HepG2 (cell line): ENCODE data around the gene MBD3. TPM values are rescaled to one million over a fixed set of nuclear protein-coding genes. Genes with fewer than 3 reads are reported as not detected.
A peak's percentile ranks its signal among the peaks of the same experiment; 100 is the strongest.

Source experiments
- BORCS8-MEF2B ChIP-seq: sonication (generic); formaldehyde crosslinking; IDR thresholded peaks from 2 replicates; pipeline ENCODE4 v1.8.0; 2022; ENCODE audit warnings: mild to moderate bottlenecking, missing genetic modification reagents
- CBX1 ChIP-seq: IDR thresholded peaks from one replicate; pipeline ENCODE4 v1.6.1; 2016; ENCODE audit warnings: antibody characterized with exemption, low read depth
- EHMT2 ChIP-seq: fragments of 200-600 bp; sonication (generic); IDR thresholded peaks from 2 replicates; pipeline ENCODE4 v1.7.0; 2017; ENCODE audit warnings: antibody characterized with exemption, low read depth, low read length, borderline replicate concordance
- JUND ChIP-seq: sonication (generic); formaldehyde crosslinking; IDR thresholded peaks from 2 replicates; pipeline ENCODE4 v1.8.0; 2022; ENCODE audit warnings: mild to moderate bottlenecking, missing genetic modification reagents
- MEIS1 ChIP-seq: sonication (generic); formaldehyde crosslinking; IDR thresholded peaks from 2 replicates; pipeline ENCODE4 v1.9.0; 2021; ENCODE audit warnings: mild to moderate bottlenecking, missing genetic modification reagents, moderate library complexity, borderline replicate concordance
- NCOA5 ChIP-seq: sonication (generic); formaldehyde crosslinking; IDR thresholded peaks from 2 replicates; pipeline ENCODE4 v1.4.0; 2020; ENCODE audit warnings: missing genetic modification reagents
- ONECUT2 ChIP-seq: sonication (generic); formaldehyde crosslinking; IDR thresholded peaks from 2 replicates; pipeline ENCODE4 v1.4.0; 2020; ENCODE audit warnings: missing genetic modification reagents
- RBM39 ChIP-seq: fragments of 200-400 bp; formaldehyde crosslinking; IDR thresholded peaks from one replicate; pipeline ENCODE4 v1.6.1; 2018; ENCODE audit warnings: antibody characterized with exemption, mild to moderate bottlenecking, low read depth, low read length; ENCODE audit not compliant: poor library complexity, severe bottlenecking
- RCOR2 ChIP-seq: IDR thresholded peaks from 2 replicates; pipeline ENCODE4 v1.6.1; 2016; ENCODE audit warnings: missing biosample characterization, missing genetic modification reagents
- RFX5 ChIP-seq: IDR thresholded peaks from 2 replicates; pipeline ENCODE4 v1.6.1; 2011; ENCODE audit warnings: low read depth, low read length, improper control_type of control experiment
- SETDB1 ChIP-seq: sonication (generic); formaldehyde crosslinking; IDR thresholded peaks from 2 replicates; pipeline ENCODE4 v1.5.1; 2020; ENCODE audit warnings: missing genetic modification reagents, mild to moderate bottlenecking, borderline replicate concordance
- SRSF9 ChIP-seq: fragments of 200-400 bp; formaldehyde crosslinking; IDR thresholded peaks from 2 replicates; pipeline ENCODE4 v1.6.1; 2018; ENCODE audit warnings: borderline replicate concordance, mild to moderate bottlenecking, low read depth, low read length; ENCODE audit not compliant: insufficient read depth, poor library complexity, severe bottlenecking
- ZIK1 ChIP-seq: sonication (generic); formaldehyde crosslinking; IDR thresholded peaks from 2 replicates; pipeline ENCODE4 v1.5.0; 2020; ENCODE audit warnings: mild to moderate bottlenecking, low read depth, missing genetic modification reagents, borderline replicate concordance
- ZNF235 ChIP-seq: sonication (generic); formaldehyde crosslinking; IDR thresholded peaks from 2 replicates; pipeline ENCODE4 v1.8.1; 2023; ENCODE audit warnings: mild to moderate bottlenecking, missing genetic modification reagents, borderline replicate concordance
- ZNF468 ChIP-seq: sonication (generic); formaldehyde crosslinking; IDR thresholded peaks from 2 replicates; pipeline ENCODE4 v1.8.0; 2022; ENCODE audit warnings: mild to moderate bottlenecking, moderate library complexity, missing genetic modification reagents
- ZNF678 ChIP-seq: sonication (generic); formaldehyde crosslinking; IDR thresholded peaks from 2 replicates; pipeline ENCODE4 v1.4.0; 2020; ENCODE audit warnings: mild to moderate bottlenecking, missing genetic modification reagents
- ZNF780A ChIP-seq: sonication (generic); formaldehyde crosslinking; IDR thresholded peaks from 2 replicates; pipeline ENCODE4 v1.8.0; 2022; ENCODE audit warnings: mild to moderate bottlenecking, missing genetic modification reagents, moderate library complexity
- polyA plus RNA-seq, 8 experiments: library from polyadenylated mRNA; depleted of rRNA in 3 of 8; stranded (reverse) in 7 of 8; unstranded in 1 of 8; fragments of >200 nt; fragmentation: Illumina TruSeq in 4 of 8; extraction: Trizol in 4 of 8; gene quantifications; 2 replicates each; pipeline versions ENCODE4 v1.2.1 to v1.2.3, GENCODE V29; 2011 to 2016; ENCODE audit warnings: low read depth in 4 of 8, missing spikeins in 1 of 8, mixed read lengths in 1 of 8; ENCODE audit not compliant: insufficient read depth in 1 of 8
- total RNA-seq, 5 experiments: library from RNA; depleted of rRNA; stranded (reverse); fragments of >200 nt; fragmentation: Illumina TruSeq; extraction: Trizol; gene quantifications; 2 replicates each; pipeline ENCODE4 v1.2.3, GENCODE V29; 2016; ENCODE audit warnings: low read depth in 1 of 5
- TF ChIP-seq, protein P1 (sequence below): sonication (generic); formaldehyde crosslinking; IDR thresholded peaks from 2 replicates; pipeline ENCODE4 v1.8.0; 2022; ENCODE audit warnings: missing genetic modification reagents, mild to moderate bottlenecking, inconsistent platforms, borderline replicate concordance
- TF ChIP-seq, protein P2 (sequence below): sonication (generic); formaldehyde crosslinking; IDR thresholded peaks from 2 replicates; pipeline ENCODE4 v1.4.0; 2020; ENCODE audit warnings: missing genetic modification reagents, borderline replicate concordance
- TF ChIP-seq, protein P3 (sequence below): IDR thresholded peaks from 2 replicates; pipeline ENCODE4 v1.6.1; 2012; ENCODE audit warnings: low read length, improper control_type of control experiment
- TF ChIP-seq, protein P4 (sequence below): sonication (generic); formaldehyde crosslinking; IDR thresholded peaks from 2 replicates; pipeline ENCODE4 v1.4.0; 2020; ENCODE audit warnings: mild to moderate bottlenecking, low read depth, missing genetic modification reagents

Gene MBD3
- total and polyA plus RNA-seq, 2 of the 13 experiments (the other 11 are each of a cell fraction or from before 2014, with no cell fraction given), result 21.2 to 76.9 TPM

DNA sequence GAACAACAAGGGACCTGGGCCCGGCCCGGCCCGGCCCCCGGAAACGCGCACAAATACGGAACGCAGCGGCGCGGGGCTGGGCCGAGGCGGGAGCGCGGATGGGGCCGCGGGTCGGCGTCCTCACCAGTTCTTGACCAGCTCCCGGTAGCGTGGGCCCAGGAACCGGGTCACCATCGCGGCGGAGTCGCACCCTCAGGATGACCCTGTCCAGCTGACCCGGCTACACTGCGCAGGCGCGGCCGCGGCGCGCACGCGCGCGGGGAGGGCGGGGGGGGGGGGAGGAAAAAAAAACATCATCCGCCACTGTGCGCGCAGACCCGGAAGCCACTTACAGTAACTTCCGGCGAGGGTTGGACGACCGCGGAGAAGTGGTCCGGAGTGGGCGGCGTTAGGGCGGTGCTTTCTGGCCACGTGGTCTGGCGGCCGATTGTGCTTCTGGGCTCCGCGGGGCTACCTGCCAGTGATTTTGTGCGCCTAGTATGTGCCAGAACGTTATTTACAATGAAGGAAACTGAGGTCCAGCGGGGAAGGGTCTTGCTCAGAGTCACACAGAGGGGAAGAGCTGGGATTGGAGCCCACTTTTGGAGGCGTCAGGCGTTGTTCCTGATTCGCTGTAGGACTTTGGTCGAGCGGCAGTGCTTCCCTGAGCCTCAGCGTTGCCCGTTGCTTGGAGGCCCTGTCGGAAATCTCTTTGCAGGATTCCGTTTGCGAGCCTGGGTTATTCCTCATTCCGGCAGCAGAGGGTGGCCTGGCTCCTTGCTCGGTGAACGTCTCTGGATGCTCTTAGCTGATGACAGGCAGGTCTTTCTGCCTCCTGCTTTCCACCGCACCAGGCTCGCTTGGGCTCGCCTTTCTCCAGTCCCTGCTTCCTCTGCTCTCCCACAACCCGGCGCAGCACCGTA lies 12.8 kb upstream of the MBD3 start, which contains the start of gene UQCR11 (continued):
- TF ChIP-seq ZNF235, result no peak
- no peak for TF ChIP-seq EHMT2
- no peak for TF ChIP-seq CBX1
- TF ChIP-seq ZNF780A (CRISPR knock-in tag), result no peak
- TF ChIP-seq ZNF678 (CRISPR knock-in tag), result no peak
- TF ChIP-seq, protein P1, sequence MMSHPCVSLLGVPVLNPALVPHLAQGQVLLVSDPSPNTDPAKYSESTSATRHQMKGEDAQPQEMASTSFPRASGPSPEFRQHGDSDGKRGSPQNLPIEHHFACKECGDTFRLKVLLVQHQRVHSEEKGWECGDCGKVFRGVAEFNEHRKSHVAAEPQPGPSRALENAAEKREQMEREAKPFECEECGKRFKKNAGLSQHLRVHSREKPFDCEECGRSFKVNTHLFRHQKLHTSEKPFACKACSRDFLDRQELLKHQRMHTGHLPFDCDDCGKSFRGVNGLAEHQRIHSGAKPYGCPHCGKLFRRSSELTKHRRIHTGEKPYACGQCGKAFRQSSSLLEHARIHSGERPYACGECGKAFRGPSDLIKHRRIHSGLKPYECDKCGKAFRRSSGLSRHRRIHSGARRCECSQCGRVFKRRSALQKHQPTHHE (CRISPR knock-in tag), result no peak; the same call in 1 of the 2 replicates
- 0 out of 2 replicates have a peak, but pooled peaks have one; percentile 41 for TF ChIP-seq RFX5
- TF ChIP-seq, protein P2, sequence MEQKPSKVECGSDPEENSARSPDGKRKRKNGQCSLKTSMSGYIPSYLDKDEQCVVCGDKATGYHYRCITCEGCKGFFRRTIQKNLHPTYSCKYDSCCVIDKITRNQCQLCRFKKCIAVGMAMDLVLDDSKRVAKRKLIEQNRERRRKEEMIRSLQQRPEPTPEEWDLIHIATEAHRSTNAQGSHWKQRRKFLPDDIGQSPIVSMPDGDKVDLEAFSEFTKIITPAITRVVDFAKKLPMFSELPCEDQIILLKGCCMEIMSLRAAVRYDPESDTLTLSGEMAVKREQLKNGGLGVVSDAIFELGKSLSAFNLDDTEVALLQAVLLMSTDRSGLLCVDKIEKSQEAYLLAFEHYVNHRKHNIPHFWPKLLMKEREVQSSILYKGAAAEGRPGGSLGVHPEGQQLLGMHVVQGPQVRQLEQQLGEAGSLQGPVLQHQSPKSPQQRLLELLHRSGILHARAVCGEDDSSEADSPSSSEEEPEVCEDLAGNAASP (CRISPR knock-in tag), result no peak
- TF ChIP-seq MEIS1, result no peak
- TF ChIP-seq, protein P3, sequence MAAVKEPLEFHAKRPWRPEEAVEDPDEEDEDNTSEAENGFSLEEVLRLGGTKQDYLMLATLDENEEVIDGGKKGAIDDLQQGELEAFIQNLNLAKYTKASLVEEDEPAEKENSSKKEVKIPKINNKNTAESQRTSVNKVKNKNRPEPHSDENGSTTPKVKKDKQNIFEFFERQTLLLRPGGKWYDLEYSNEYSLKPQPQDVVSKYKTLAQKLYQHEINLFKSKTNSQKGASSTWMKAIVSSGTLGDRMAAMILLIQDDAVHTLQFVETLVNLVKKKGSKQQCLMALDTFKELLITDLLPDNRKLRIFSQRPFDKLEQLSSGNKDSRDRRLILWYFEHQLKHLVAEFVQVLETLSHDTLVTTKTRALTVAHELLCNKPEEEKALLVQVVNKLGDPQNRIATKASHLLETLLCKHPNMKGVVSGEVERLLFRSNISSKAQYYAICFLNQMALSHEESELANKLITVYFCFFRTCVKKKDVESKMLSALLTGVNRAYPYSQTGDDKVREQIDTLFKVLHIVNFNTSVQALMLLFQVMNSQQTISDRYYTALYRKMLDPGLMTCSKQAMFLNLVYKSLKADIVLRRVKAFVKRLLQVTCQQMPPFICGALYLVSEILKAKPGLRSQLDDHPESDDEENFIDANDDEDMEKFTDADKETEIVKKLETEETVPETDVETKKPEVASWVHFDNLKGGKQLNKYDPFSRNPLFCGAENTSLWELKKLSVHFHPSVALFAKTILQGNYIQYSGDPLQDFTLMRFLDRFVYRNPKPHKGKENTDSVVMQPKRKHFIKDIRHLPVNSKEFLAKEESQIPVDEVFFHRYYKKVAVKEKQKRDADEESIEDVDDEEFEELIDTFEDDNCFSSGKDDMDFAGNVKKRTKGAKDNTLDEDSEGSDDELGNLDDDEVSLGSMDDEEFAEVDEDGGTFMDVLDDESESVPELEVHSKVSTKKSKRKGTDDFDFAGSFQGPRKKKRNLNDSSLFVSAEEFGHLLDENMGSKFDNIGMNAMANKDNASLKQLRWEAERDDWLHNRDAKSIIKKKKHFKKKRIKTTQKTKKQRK, result no peak
- TF ChIP-seq ZIK1 (CRISPR knock-in tag), result no peak
- TF ChIP-seq SRSF9, result no peak
- TF ChIP-seq, protein P4, sequence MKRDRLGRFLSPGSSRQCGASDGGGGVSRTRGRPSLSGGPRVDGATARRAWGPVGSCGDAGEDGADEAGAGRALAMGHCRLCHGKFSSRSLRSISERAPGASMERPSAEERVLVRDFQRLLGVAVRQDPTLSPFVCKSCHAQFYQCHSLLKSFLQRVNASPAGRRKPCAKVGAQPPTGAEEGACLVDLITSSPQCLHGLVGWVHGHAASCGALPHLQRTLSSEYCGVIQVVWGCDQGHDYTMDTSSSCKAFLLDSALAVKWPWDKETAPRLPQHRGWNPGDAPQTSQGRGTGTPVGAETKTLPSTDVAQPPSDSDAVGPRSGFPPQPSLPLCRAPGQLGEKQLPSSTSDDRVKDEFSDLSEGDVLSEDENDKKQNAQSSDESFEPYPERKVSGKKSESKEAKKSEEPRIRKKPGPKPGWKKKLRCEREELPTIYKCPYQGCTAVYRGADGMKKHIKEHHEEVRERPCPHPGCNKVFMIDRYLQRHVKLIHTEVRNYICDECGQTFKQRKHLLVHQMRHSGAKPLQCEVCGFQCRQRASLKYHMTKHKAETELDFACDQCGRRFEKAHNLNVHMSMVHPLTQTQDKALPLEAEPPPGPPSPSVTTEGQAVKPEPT (CRISPR knock-in tag), result no peak
- TF ChIP-seq JUND (CRISPR knock-in tag), result no peak
- no peak for TF ChIP-seq RBM39
- TF ChIP-seq NCOA5 (CRISPR knock-in tag), result no peak
- no peak; the same call in 1 of the 2 replicates for TF ChIP-seq BORCS8-MEF2B (CRISPR knock-in tag)
- no peak for TF ChIP-seq ONECUT2 (CRISPR knock-in tag)
- no peak for TF ChIP-seq RCOR2 (CRISPR knock-in tag)
- TF ChIP-seq ZNF468, result no peak
- no peak for TF ChIP-seq SETDB1
